H1 (cell line): Measurements from ENCODE around the gene RAET1E. TPM values are rescaled to one million over a fixed set of nuclear protein-coding genes. Genes with fewer than 3 reads are reported as not detected.
A peak's percentile ranks its signal among the peaks of the same experiment; 100 is the strongest.

ENCODE experiments used
- BCL11A ChIP-seq, 2 experiments: IDR thresholded peaks; one replicate each; pipeline ENCODE4 v1.6.1; 2011; ENCODE audit warnings: low read depth in 2 of 2, low read length in 2 of 2, mild to moderate bottlenecking in 2 of 2
- CBX5 ChIP-seq: fragments of 300-800, 300-1000 bp; sonication (generic); IDR thresholded peaks from 2 replicates; pipeline ENCODE4 v1.7.1; 2016; ENCODE audit warnings: antibody characterized with exemption, low read length, low read depth
- CREB1 ChIP-seq: IDR thresholded peaks from 2 replicates; pipeline ENCODE4 v1.6.1; 2012; ENCODE audit warnings: inconsistent platforms
- CTBP2 ChIP-seq: IDR thresholded peaks from 2 replicates; pipeline ENCODE4 v1.7.0; 2011; ENCODE audit warnings: borderline replicate concordance, mild to moderate bottlenecking, moderate library complexity, mixed read lengths, low read length; ENCODE audit not compliant: insufficient read depth, insufficient read length
- CTCF ChIP-seq, 3 experiments: IDR thresholded peaks; 1 replicate in 2 of 3; 2 replicates in 1 of 3; pipeline versions ENCODE4 v1.5.1 to v1.6.1; 2011; ENCODE audit warnings: low read length in 3 of 3, mild to moderate bottlenecking in 3 of 3, inconsistent platforms in 2 of 3, low read depth in 1 of 3, moderate library complexity in 1 of 3; ENCODE audit not compliant: insufficient read depth in 1 of 3; ENCODE audit errors: control extremely low read depth in 1 of 3
- E2F6 ChIP-seq: IDR thresholded peaks from 2 replicates; pipeline ENCODE4 v1.6.1; 2012; ENCODE audit warnings: inconsistent platforms
- EZH2 ChIP-seq: fragments of 200-600 bp; sonication (generic); IDR thresholded peaks from 2 replicates; pipeline ENCODE4 v1.7.1; 2012; ENCODE audit warnings: low read depth, mild to moderate bottlenecking, moderate library complexity, low read length, inconsistent platforms; ENCODE audit not compliant: severe bottlenecking
- GTF2F1 ChIP-seq: IDR thresholded peaks from 2 replicates; pipeline ENCODE4 v1.6.1; 2012; ENCODE audit warnings: low read depth, low read length, improper control_type of control experiment, borderline replicate concordance
- KDM5A ChIP-seq: fragments of 200-600 bp; IDR thresholded peaks from 2 replicates; pipeline ENCODE4 v1.7.1; 2012; ENCODE audit warnings: mild to moderate bottlenecking, low read length, inconsistent platforms, mixed read lengths
- MAX ChIP-seq: IDR thresholded peaks from 2 replicates; pipeline ENCODE4 v1.6.1; 2012; ENCODE audit warnings: inconsistent platforms
- POU5F1 ChIP-seq: IDR thresholded peaks from 2 replicates; pipeline ENCODE4 v1.6.1; 2011; ENCODE audit warnings: low read depth, mild to moderate bottlenecking, low read length, moderate library complexity
- RAD21 ChIP-seq, 2 experiments: IDR thresholded peaks in 1 of 2; conservative IDR thresholded peaks in 1 of 2; 2 replicates each; pipeline ENCODE4 v1.6.1; 2011; ENCODE audit warnings: low read depth in 2 of 2, low read length in 2 of 2, improper control_type of control experiment in 1 of 2, inconsistent platforms in 1 of 2, mild to moderate bottlenecking in 1 of 2, moderate library complexity in 1 of 2
- RBBP5 ChIP-seq: IDR thresholded peaks from 2 replicates; pipeline ENCODE4 v1.7.1; 2012; ENCODE audit warnings: low read depth, mild to moderate bottlenecking, inconsistent platforms, low read length, moderate library complexity, borderline replicate concordance
- RNF2 ChIP-seq: fragments of 200-900, 300-1000 bp; sonication (generic); IDR thresholded peaks from 2 replicates; pipeline ENCODE4 v1.7.1; 2016; ENCODE audit warnings: borderline replicate concordance, low read depth, mild to moderate bottlenecking, antibody characterized with exemption, low read length; ENCODE audit not compliant: poor library complexity, severe bottlenecking; ENCODE audit errors: missing control alignments
- RXRA ChIP-seq: IDR thresholded peaks from 2 replicates; pipeline ENCODE4 v1.6.1; 2011; ENCODE audit warnings: low read depth, mild to moderate bottlenecking, low read length, moderate library complexity; ENCODE audit not compliant: insufficient read depth
- SAP30 ChIP-seq: fragments of 300-600 bp; sonication (generic); IDR thresholded peaks from 2 replicates; pipeline ENCODE4 v1.7.1; 2012; ENCODE audit warnings: low read length, moderate library complexity, mild to moderate bottlenecking, inconsistent platforms; ENCODE audit not compliant: insufficient read depth, insufficient replicate concordance
- SP1 ChIP-seq: IDR thresholded peaks from 2 replicates; pipeline ENCODE4 v1.6.1; 2011; ENCODE audit warnings: low read depth, low read length
- TAF1 ChIP-seq: IDR thresholded peaks from 2 replicates; pipeline ENCODE4 v1.6.1; 2011; ENCODE audit warnings: mild to moderate bottlenecking, low read depth, low read length
- TBP ChIP-seq: IDR thresholded peaks from 2 replicates; pipeline ENCODE4 v1.6.1; 2011; ENCODE audit warnings: low read depth, low read length, improper control_type of control experiment
- polyA plus RNA-seq, 7 experiments: library from polyadenylated mRNA; depleted of rRNA in 3 of 7; stranded (reverse) in 5 of 7; unstranded in 2 of 7; fragments of >200 nt in 5 of 7; fragments of 200-250 nt in 2 of 7; gene quantifications; 1 replicate in 5 of 7; 2 replicates in 1 of 7; 4 replicates in 1 of 7; pipeline versions ENCODE4 v1.2.1 to v1.2.3, GENCODE V29; 2011 to 2013; ENCODE audit warnings: missing spikeins in 2 of 7, mixed read lengths in 2 of 7
- total RNA-seq: library from RNA; stranded (reverse); fragmentation: NEBNext Ultra II Directional; extraction: Animal tissue kit (Norgen Biotek cat#: 25700); gene quantifications from 2 replicates; pipeline ENCODE4 v1.2.1, GENCODE V29; 2021

The RAET1E gene
- total and polyA plus RNA-seq, 2 of the 8 experiments (the other 6 are each of a cell fraction or from before 2014, with no cell fraction given) = not detected

- TF ChIP-seq MAX (no peak; the same call in 1 of the 2 replicates), RXRA (no peak), BCL11A (IDR thresholded peaks at IDR 0.05; ENCODE audit: low read depth in 2 of 2, low read length in 2 of 2) (no peak), RBBP5 (0 out of 2 replicates have a peak, but pooled peaks have one; percentile 72), GTF2F1 (no peak), EZH2 (no peak), POU5F1 (no peak), RAD21 (IDR thresholded peaks at IDR 0.05 in 1 of 2, conservative IDR thresholded peaks at IDR 0.05 in 1 of 2; ENCODE audit: low read depth in 2 of 2, low read length in 2 of 2) (no peak), CTBP2 (peak; percentile 43), TAF1 (peak; percentile 78), CTCF (IDR thresholded peaks at IDR 0.05; ENCODE audit: control extremely low read depth in 1 of 3, insufficient read depth in 1 of 3, low read depth in 1 of 3, low read length in 3 of 3) (no peak), SAP30 (no peak), RNF2 (no peak), TBP (peak; percentile 64; the same call in 1 of the 2 replicates), CREB1 (no peak), E2F6 (no peak), KDM5A (no peak), SP1 (peak; percentile 63; the same call in 1 of the 2 replicates), CBX5 (no peak)
Measured at GRCh38 chr6:149922642-149923326, 24.9 kb upstream of the RAET1E start, which contains the start of gene RAET1G (continued).
